PC-9 (cell line): ENCODE data around the gene YEATS2. TPM values are rescaled to one million over a fixed set of nuclear protein-coding genes. Genes with fewer than 3 reads are reported as not detected.

Source experiments
- BruUV-seq: library from RNA; stranded (reverse); fragments of 400-500 nt; replicated peaks from 2 replicates; lab custom pipeline; 2021; lab: Mats Ljungman, UMichigan
- CTCF ChIA-PET: fragments of 300-600 bp; sonication (Branson Sonifier 250); formaldehyde crosslinking; loops from one replicate; lab custom pipeline; 2022; ENCODE audit warnings: antibody characterized with exemption; lab: Charles Lee
- POLR2A ChIA-PET: fragments of 300-600 bp; sonication (Branson Sonifier 250); formaldehyde crosslinking; loops from one replicate; lab custom pipeline; 2022; ENCODE audit warnings: antibody characterized with exemption; ENCODE audit not compliant: unreplicated experiment; lab: Charles Lee
- DNase-seq, 2 experiments: peaks; one replicate each; pipeline versions ENCODE4 v3.0.0 to v3.0.0-alpha.2; 2015 to 2022; ENCODE audit warnings: mixed read lengths in 1 of 2
- H2AFZ ChIP-seq: fragments of 200-600 bp; sonication (generic); 2 replicates; pipeline ENCODE4 v1.8.1; 2017; ENCODE audit warnings: antibody characterized with exemption
- H3F3A ChIP-seq: fragments of 200-600 bp; sonication (generic); 2 replicates; pipeline ENCODE4 v1.8.1; 2017; ENCODE audit warnings: antibody characterized with exemption, mild to moderate bottlenecking, low read depth; ENCODE audit not compliant: insufficient read depth
- H3K27ac ChIP-seq: fragments of 200-600 bp; sonication (generic); 2 replicates; pipeline ENCODE4 v1.6.1; 2016; ENCODE audit warnings: mixed run types
- H3K27me3 ChIP-seq: fragments of 200-600 bp; sonication (generic); 2 replicates; pipeline ENCODE4 v1.6.1; 2016; ENCODE audit warnings: low read depth, mixed run types; ENCODE audit not compliant: insufficient read depth
- H3K36me3 ChIP-seq: fragments of 200-600 bp; sonication (generic); 2 replicates; pipeline ENCODE4 v1.6.1; 2016; ENCODE audit warnings: low read depth, mixed run types
- H3K4me1 ChIP-seq: fragments of 200-600 bp; sonication (generic); replicated peaks from 2 replicates; pipeline ENCODE4 v1.6.1; 2016; ENCODE audit warnings: mixed run types; ENCODE audit not compliant: insufficient read depth
- H3K4me2 ChIP-seq: fragments of 200-600 bp; sonication (generic); 2 replicates; pipeline ENCODE4 v1.6.1; 2017; ENCODE audit warnings: mixed run types
- H3K4me3 ChIP-seq: fragments of 200-600 bp; sonication (generic); 2 replicates; pipeline ENCODE4 v1.6.1; 2016; ENCODE audit warnings: mixed run types
- H3K79me2 ChIP-seq: fragments of 200-600 bp; sonication (generic); 2 replicates; pipeline ENCODE4 v1.6.1; 2017; ENCODE audit warnings: low read depth, mixed run types
- H3K9me2 ChIP-seq: fragments of 200-600 bp; sonication (generic); 2 replicates; pipeline ENCODE4 v1.8.1; 2017; ENCODE audit warnings: mild to moderate bottlenecking; ENCODE audit not compliant: insufficient read depth
- H3K9me3 ChIP-seq: fragments of 200-600 bp; sonication (generic); 2 replicates; pipeline ENCODE4 v1.8.1; 2016; ENCODE audit warnings: low read depth; ENCODE audit not compliant: insufficient read depth
- H4K20me1 ChIP-seq: fragments of 200-600 bp; sonication (generic); 2 replicates; pipeline ENCODE4 v1.8.1; 2017; ENCODE audit not compliant: insufficient read depth
- CTCF ChIP-seq: fragments of 200-600 bp; sonication (generic); conservative IDR thresholded peaks from 2 replicates; pipeline ENCODE4 v1.6.1; 2017; ENCODE audit warnings: mixed run types, antibody characterized with exemption, mild to moderate bottlenecking, moderate library complexity
- EZH2 ChIP-seq: fragments of 200-600 bp; sonication (generic); IDR thresholded peaks from 2 replicates; pipeline ENCODE4 v1.8.0; 2017; ENCODE audit warnings: antibody characterized with exemption, low read depth
- intact Hi-C: fragments of 100-400 bp; cut with micrococcal nuclease; formaldehyde crosslinking; loops from one replicate; pipeline ENCODE4 v1.10.0; 2022; ENCODE audit not compliant: unreplicated experiment
- total RNA-seq: library from RNA; stranded (reverse); gene quantifications from 2 replicates; pipeline ENCODE4 v1.2.3, GENCODE V29; 2021

The YEATS2 gene
- total RNA-seq, 1 experiment from 2014 or later: 37.2 TPM

DNA sequence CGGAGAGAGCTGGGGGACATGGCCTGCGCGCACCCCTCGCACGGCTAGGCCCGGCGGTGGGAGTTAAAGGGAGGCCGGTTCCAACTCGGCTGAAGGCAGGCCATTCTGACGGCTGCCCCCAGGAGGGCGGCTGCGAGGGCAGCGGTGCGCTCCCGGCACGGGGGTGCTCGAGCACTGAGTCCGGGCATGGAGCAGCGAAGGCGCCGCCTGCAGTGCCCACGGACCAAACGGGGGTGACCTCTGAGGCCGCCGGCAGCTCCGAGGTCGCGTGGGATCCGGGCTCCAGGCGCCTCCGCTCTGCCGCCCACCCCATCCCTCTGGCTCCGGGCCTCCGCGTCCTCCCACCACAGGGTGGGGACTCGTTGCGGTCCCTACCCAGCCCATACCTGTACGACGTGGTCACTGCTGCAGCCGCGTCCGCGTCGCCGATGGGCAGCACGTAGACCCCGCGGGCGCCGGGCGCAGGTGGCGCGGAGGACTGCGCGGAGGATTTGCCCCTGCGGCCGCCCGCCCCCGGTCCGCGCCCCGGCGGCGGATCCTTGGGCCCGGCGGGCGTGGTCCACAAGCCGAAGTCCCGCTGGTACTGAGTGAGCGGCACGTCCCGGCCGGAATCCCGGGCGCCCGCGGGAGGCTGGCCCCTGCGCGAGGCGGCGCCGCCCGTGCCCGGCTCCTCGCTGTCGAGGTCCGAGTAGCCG lies 127.3 kb downstream of the YEATS2 start:
- no peak overlapping the region for H3K27ac ChIP-seq
- 0 out of 2 replicates have a peak, but pooled peaks cover 7% of the 10 kb centered on the region for H3K4me1 ChIP-seq
- peak overlapping the region; percentile 59; the same call in 1 of the 2 replicates for H3K4me3 ChIP-seq
- peaks cover 29% of the 10 kb centered on the region for H3F3A ChIP-seq
- CTCF ChIA-PET: interaction anchor here (0.6 to 1.6 kb wide), 4 partner anchors 16 to 400 kb away, joined by 3 to 6 read pairs (median 4); no protein-coding TSS in a partner anchor
- no peaks in the 10 kb centered on the region for H3K79me2 ChIP-seq
- H3K9me2 ChIP-seq: no peaks in the 10 kb centered on the region
- no peaks in the 10 kb centered on the region for H3K9me3 ChIP-seq
- DNase-seq: peak in 1 of 2 experiments; percentile 36
- no peaks in the 10 kb centered on the region for H3K27me3 ChIP-seq
- no peak for TF ChIP-seq CTCF
- TF ChIP-seq EZH2: no peak
- POLR2A ChIA-PET: no interaction called here
- H4K20me1 ChIP-seq: peaks cover 7% of the 10 kb centered on the region
- intact Hi-C loops: loop anchor here (2.0 to 5.0 kb wide), 3 partner anchors 20 to 462 kb away; partner anchors contain the start of gene PARL
- H2AFZ ChIP-seq: peak overlapping the region; percentile 65; the same call in 1 of the 2 replicates
- peak overlapping the region; percentile 79 for H3K4me2 ChIP-seq
- BruUV-seq: no TSS peak
- no peaks in the 10 kb centered on the region for H3K36me3 ChIP-seq

DNA sequence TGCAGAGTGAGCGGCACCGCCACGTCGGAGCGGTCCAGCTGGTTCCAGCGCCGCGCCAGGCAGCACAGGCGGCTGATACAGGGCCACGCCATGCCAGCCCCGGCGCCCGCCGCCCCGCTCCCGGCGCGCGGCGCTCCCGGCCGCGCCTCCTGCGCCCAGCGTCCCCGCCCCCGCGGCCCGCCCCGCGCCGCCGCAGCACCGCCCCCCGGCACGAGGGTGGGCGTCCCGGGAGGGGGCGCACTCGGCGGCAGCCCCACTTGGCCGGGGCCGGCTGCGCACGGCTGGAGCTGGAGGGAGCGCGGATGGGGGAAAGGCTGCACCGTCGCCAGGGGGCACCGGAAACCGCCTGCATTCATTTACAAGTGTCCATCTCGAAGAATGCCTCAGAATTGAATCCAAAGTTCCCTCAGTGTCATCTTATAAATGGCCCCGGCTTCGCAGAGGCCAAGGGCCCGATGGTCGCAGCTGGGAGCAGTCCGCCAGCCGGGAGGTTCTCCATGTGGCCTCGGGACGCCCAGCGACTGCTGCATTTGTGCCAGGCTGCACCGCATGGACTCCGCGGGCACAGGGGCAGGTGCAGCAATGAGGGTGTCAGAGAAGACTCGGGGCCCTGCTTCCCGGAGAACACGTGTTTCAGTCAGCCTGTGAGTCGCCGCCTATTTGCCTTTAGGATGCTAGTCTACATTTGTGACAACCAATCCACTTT lies 128.0 kb downstream of the YEATS2 start, which contains the start of gene MAP6D1:
TSS of gene MAP6D1 (minus strand) at position 122 of the 706 bp plus-strand sequence. CDS start at position 92, 30 bp downstream.
- Histone ChIP-seq H3K27ac (no peak within 1 kb of the TSS), H3K4me1 (0 out of 2 replicates have a peak, but pooled peaks cover 7% of the 10 kb centered on the region), H3K9me3 (no peaks in the 10 kb centered on the region), H3K36me3 (no peaks in the 10 kb centered on the region), H3K4me2 (peak within 1 kb of the TSS; percentile 79), H3K9me2 (no peaks in the 10 kb centered on the region), H3F3A (peaks cover 29% of the 10 kb centered on the region), H2AFZ (peak within 1 kb of the TSS; percentile 65; the same call in 1 of the 2 replicates), H3K4me3 (peak within 1 kb of the TSS; percentile 59; the same call in 1 of the 2 replicates), H3K27me3 (no peaks in the 10 kb centered on the region), H4K20me1 (peaks cover 7% of the 10 kb centered on the region), H3K79me2 (no peaks in the 10 kb centered on the region)
- BruUV-seq: no TSS peak
- CTCF ChIA-PET: interaction anchor here (0.6 to 1.6 kb wide), 3 partner anchors 15 to 399 kb away, joined by 3 to 6 read pairs (median 4); no protein-coding TSS in a partner anchor
- peak in 1 of 2 experiments; percentile 72 for DNase-seq
- POLR2A ChIA-PET: no interaction called here
- no peak; the same call in 1 of the 2 replicates for TF ChIP-seq CTCF
- no peak for TF ChIP-seq EZH2
- intact Hi-C loops: loop anchor here (2.0 to 5.0 kb wide), 3 partner anchors 19 to 462 kb away; partner anchors contain the start of gene PARL
